Stimulated activated CD4-positive, alpha-beta T cell treated with anti-CD3 and anti-CD28 coated beads, Interleukin-4, amount 100 ng/mL, for 1 hour (primary cell): Measurements from ENCODE around the gene HIP1.
A peak's percentile ranks its signal among the peaks of the same experiment; 100 is the strongest.
"Not testable (repeated sequence)": the region's sequence is repeated elsewhere in the genome, so short reads cannot be mapped to it uniquely, and the experiment has no call there.

ENCODE experiments used
- DNase-seq: peaks from one replicate; pipeline ENCODE4 v3.0.0-alpha.2; 2020

HIP1 gene

GRCh38 chr7:75567948-75568595 is 170.7 kb downstream of the HIP1 start:
- DNase-seq, result no peak

DNA sequence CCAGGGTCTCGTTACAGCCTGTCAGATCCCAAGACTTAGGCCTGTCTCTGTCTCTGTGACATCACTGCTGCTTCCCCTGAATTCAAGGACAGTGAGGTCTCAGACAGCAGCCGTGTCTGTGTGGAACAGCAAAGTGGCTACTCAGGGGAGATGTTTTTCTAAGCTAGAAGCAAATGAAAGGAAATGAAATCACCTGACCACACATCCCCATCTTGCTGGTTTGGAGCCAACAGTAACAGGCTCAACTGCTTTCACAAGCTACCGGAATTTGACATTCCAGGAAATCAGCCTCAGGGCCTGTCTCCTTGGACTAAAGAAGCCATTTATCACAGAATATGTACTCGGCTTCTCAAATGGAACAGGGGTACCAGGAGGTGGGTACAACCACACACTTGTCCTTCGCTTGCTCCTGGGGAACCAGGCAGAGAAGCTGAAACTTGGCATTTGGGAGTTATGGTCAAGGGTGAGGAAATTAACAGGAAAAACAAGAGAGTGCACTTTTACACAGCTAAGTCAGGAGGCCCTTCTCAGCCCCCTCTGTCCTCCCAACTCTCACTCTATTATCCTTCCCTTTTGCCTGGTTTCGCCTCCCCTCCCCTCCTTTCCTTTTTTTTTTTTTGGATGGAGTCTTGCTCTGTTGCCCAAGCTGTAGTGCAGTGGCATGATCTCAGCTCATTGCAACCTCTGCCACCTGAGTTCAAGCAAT is 173.5 kb downstream of the HIP1 start:
- no peak for DNase-seq

DNA sequence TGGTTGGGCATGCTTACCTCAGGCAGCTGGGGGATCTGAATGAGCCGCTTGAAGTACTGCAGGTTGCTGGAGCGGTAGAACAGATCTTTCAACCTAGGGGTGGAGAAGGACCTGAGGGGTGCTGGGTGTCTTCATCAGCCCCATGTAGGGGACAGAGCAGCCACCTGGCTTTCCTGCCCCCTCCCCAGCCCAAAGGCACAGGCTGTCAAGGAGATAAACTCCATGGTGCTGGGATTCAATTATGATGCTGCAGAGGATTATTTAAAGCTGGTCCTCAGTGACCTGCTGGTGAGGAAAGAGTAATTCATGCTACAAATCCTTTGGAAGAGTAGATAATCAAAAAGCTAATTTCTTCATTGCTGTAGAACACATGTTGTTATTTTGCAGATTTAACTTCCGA is 175.6 kb downstream of the HIP1 start:
- DNase-seq, result no peak

DNA sequence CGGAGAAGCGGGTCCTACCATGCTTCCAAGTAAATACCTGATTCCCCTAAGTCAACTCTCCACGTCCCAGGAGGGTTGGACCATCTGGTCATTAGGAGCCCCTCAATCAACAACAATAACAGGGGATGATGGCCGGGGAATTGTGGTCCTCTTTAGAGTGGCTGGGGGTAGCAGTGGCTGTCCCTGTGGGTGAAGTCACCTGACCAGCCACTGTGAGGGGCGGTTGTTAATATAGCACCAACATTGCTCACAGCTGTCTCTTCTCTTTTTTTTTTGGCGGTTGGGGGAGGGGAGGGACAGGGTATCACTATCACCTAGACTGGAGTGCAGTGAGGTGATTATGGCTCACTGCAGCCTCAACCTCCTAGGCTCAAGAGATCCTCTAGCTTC is 178.8 kb downstream of the HIP1 start:
- no peak for DNase-seq

DNA sequence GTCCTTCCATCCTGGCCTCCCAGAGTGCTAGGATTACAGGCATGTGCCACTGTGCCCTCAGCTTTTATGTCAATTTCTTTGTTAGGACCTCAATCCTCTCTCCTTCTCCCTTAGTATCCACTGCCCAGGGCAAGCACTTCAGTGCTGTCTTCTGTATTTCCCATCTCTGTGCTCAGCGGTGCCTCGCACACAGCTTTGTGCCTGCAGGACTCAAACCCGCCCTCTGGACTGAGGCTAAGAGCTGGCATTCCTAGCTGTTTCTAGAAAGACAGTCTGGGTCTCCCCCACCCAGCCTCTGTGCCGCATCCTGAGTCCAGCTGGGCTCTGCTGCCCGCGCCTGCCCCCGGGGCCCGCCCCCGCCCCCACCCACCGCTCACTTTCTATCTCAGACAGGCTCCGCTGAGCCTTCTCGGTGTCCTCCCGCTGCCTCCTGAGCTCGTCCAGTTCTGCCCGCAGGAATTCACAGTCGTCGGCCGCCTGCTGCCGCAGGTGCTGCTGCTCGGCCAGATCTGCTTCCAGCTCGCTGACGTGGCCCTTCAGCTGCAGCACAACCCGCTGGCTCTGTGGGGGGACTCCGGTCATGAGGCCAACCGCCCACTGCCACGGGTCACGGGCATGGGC is 179.3 kb downstream of the HIP1 start:
- DNase-seq, result no peak

- DNase-seq, result not testable (repeated sequence)
Measured at GRCh38 chr7:75556835-75557234, 181.9 kb downstream of the HIP1 start.

GRCh38 chr7:75555736-75556135 is 183.0 kb downstream of the HIP1 start:
- no peak for DNase-seq

GRCh38 chr7:75546237-75547015 is 192.3 kb downstream of the HIP1 start:
- no peak for DNase-seq

- no peak for DNase-seq
Measured at GRCh38 chr7:75537731-75538130, 201.0 kb downstream of the HIP1 start.

DNA sequence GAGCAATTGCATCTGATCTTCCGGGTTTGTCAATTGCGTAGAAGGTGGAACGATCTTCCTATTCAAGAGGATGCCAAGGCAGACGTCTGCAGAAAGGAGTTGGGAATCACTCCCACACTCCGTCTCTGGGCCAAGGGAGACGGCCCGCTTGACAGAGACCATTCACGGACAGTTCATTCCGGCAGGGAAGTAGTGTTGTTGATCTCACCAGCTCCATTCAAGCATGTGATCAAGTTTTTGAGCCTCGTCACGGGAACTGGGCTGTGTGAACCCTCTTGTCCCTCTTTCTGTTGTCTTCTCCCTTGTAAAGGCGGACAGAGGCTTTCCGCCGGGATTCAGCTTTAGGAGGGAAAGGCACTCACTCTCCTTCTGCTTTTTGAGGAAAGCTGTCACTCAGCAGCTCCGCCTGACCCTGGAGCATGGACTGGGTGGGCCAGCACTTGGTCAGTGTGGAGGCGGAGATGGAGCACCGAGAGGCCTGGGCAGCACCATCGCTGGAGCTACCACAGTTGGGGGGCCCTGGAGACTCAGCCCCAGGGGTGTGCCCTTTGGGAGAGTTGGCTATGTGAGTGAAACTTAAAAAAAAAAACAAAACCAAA is 201.7 kb downstream of the HIP1 start:
- no peak for DNase-seq

DNA sequence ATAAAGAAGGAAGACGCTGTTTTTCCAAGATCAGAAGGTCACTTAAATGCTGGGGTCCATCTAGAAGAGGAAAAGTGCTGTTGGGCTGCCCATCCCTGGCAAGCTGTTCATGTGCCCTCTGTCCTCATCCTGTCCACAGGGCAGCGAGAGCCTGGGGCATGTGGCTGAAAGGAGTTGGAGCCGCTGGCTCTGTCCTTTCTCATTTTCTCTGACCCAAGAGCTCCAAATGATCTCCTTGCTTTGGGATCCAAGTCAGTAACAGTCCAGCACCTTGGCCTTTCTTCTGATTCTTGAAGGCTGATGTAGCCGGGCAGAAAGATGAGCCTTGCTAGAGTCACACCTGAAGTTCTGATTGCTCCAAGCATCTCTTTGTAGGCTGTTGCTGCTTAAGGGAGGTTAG is 202.2 kb downstream of the HIP1 start:
- no peak for DNase-seq

DNA sequence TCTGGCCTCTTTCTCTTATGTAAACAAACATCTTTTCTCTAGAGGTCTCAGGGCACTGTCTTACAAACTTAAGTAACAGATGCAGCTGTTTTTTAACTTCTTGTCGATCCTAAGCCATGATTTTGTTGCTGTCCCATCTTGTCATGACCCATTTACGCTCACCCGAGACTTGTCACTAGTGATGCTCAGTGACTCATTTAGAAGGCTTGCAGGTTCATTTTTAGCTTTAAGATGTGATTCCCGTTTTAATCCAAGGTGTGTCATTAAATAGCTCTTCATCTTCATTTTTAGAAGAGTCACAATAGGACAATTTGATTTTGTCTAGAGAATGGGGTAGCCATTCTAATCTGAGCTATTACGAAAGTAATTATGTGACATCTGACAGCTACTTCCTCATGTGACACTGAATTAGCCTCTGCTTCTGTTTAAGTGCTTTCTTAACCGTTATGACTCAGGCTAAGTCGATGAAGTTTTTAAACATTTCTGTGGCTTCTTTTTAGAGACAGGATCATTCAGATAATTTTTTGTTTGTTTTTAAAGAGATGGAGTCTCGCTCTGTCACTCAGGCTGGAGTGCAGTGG is 203.9 kb downstream of the HIP1 start:
- DNase-seq, result no peak

- DNase-seq, result no peak
Measured at GRCh38 chr7:75533926-75534325, 204.8 kb downstream of the HIP1 start.

DNA sequence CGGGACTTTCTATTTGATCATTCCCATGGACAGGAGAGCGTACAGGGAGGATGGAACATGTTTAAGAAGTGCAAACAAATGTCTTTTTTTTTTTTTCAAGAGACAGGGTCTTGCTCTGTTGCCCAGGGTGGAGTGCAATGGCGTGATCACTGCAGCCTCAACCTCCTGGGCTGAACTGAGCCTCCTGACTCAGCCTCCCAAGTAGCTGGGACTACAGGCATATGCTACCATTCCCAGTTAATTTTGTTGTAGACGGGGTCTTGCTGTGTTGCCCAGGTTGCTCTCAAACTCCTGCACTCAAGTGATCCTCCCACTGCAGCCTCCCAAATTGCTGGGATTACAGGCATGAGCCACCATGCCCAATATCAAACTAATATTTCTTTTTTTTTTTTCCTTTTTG is 206.1 kb downstream of the HIP1 start:
- no peak for DNase-seq

- no peak for DNase-seq
Measured at GRCh38 chr7:75531359-75531821, 207.4 kb downstream of the HIP1 start.

DNA sequence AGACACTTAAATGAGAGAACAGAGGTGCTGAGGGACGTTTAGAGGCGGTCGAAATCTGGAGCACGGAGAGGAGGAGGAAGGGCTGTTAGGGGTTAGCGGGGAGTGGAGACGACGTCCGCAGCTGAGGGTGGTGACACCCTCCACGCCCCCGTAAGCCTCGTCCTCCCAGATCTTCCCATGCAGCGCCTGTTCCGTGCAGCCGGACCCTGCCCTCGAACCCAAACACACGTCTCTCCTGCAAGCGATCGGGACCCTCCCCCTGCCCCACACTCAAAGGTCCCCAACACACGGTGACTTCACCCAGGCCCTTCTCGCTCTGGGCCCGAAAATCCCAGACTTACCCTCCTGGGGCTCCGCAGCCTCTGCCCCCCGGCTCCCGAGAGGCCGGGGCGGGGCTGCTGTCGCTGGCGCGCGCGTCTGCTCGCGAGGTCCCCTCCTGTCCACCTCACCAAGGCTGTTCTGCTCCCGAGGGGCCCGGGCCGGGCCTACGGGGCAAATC is 211.5 kb downstream of the HIP1 start:
- DNase-seq, result peak; percentile 7

GRCh38 chr7:75521727-75522126 is 217.0 kb downstream of the HIP1 start:
- DNase-seq, result not testable (repeated sequence)

DNA sequence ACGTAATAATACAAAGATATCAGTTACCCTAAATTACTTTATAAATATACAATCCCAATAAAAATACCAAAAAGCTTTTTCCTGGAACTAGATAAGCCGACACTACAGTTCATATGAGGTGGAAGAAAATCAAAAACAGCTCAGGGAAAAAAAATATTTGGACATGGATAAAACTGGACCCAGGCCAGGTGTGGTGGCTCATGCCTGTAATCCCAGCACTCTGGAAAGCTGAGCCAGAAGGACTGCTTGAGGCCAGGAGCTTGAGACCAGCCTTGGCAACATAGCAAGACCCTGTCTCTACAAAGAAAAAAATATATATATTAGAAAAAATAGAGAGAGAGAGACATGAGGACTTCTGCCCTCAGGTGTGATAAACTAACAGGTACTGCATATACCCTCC is 219.9 kb downstream of the HIP1 start:
- DNase-seq, result not testable (repeated sequence)

DNA sequence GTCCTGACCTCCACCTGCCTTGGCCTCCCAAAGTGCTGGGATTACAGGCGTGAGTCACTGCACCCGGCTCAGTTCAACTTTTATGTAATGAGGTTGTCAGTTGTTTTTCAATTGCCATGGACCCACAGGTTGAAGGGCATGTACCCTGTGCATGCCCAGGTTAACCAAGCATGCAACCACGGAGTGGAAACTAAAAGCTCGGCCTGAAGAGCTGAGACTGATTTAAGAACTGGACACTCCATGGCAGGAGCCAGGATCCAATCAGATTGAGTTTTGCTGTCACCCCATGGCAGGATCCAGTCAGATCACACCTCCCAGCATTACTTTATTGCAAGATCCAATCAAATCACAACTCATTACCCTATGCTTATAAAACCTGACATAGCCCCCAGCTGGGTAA is 229.7 kb downstream of the HIP1 start:
- DNase-seq, result not testable (repeated sequence)

- not testable (repeated sequence) for DNase-seq
Measured at GRCh38 chr7:75492020-75492419, 246.7 kb downstream of the HIP1 start, which contains the start of gene SPDYE5. SPDYE5 (plus strand) TSS chr7:75492320; CDS start chr7:75494048, 1,728 bp downstream.

- peak; percentile 88 for DNase-seq
Measured at GRCh38 chr7:75485979-75486643, 252.6 kb downstream of the HIP1 start, which contains the start of gene POM121C. POM121C (minus strand) TSS chr7:75486299; CDS start chr7:75441496, 44,803 bp downstream.
